NK-92 (cell line): ENCODE results near the gene PRSS22.

ENCODE experiments used
- DNase-seq: peaks from one replicate; lab custom pipeline; 2025; ENCODE audit not compliant: unreplicated experiment; lab: John Stamatoyannopoulos, UW

PRSS22 gene

DNA sequence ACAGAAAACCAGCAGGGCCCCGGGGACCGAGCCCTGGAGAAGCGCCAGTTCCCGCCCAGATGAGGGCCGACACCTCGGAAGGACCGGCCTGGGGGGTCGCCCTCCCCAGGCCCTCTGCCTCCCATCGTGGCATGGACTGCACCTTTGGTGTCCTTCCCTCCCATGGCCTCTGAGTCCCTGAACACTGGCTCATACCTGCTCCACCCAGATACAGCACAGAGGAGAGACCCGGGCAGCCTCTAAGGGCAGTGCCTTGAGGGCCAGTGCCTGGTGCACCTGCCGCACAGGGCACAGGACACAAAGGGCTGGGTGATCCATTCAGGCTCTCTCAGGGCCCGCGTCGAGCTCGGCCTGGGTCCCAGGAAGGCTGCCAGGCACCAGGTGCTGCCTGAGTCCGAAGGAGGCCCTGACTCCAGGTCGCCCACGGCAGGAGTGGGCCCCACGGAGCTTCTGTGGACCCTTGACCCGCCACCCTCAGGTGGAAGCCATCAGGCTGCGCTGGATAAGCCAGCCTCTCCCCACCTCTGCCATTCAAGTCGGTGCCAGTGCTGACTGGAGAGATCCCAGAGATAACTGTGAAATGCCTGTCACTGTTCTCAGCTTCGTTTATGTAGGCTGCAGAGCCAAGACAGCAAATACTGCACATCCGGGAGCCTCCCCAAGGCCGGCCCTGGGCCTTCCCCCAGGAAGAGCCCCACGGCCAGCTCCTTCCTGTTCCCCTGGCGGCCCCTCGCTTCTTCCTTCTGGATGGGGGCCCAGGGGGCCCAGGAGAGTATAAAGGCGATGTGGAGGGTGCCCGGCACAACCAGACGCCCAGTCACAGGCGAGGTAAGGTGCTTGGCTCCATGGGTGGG lies 28.2 kb downstream of the PRSS22 start, which contains the start of gene ZG16B:
Gene ZG16B (plus strand): TSS at position 803 of the 854 bp plus-strand sequence. CDS start 139 bp downstream, outside the sequence.
- no peak for DNase-seq

DNA sequence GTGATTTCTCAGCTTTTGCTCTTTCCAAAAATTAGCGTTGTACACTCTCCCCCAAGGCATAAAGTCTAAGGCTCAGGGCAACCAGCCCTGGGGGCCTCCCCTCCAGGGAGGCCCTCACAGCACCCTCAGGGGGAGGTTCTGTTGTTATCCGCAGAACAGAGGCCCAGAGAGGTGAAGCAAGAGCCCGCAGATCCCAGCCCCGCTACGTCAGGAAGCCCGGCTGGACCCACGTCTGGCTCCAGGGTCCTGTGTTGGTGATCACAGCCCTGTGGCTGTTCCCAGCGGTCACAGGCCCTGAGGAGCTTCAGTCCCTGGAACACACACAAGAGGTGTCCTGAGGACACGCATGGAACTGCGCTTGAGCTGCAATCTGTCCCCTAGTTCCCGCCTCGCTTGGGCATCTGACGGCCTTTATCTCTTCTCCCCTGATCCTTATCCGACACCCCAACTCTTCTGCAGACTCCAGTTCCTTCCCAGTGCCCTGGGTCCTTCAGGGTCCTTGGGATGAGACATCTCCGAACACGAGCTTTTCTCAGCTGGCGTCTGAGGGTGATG lies 29.0 kb downstream of the PRSS22 start:
- no peak for DNase-seq

DNA sequence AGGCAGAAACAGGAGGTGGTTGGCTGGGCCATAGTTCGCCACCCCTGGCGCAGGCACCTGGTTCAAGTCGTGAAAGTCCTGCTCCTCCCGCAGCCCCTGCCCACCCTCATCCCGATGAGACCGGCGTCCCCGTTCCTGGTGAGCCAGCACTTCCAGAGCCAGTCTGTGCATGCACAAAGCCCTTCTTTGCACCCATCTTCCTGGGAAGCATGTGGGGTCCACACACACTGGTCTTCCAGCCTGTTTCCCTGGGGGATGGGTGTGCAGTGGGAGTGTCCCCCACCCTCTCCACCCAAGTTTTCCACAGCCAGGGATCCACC lies 29.5 kb downstream of the PRSS22 start:
- no peak for DNase-seq

DNA sequence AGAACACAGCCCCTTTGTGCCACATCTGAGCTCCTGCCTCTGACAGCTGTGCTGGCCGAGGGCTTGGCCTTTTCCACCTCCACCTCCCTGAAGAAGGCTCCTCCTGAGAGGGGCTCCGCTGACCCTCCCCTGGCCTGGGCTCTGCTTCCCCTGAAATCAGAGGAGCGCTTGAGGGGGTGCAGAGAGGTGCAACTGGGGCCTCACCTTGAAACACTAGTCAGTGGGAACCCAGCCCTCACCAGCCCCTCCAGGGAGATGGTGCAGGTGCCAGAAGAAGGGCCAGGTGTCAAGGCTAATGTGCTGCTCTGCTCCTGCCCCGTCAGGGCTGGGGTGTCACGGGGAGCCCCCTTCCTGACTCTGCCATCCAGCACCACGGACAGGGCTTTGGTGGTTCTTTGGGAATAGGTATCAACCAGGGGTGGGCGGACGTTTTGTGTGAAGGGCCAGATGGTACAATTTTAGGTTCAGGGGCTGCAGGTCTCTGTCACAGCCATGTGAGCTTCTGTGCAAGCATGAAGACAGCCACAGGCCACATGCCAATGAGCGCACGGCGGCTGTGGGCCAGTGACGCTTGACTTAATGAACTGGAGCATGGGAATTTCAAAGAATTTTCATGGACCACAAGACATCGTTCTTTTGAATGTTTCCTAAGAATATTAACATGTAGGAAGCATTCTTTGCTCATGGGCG lies 30.0 kb downstream of the PRSS22 start:
- no peak for DNase-seq

DNA sequence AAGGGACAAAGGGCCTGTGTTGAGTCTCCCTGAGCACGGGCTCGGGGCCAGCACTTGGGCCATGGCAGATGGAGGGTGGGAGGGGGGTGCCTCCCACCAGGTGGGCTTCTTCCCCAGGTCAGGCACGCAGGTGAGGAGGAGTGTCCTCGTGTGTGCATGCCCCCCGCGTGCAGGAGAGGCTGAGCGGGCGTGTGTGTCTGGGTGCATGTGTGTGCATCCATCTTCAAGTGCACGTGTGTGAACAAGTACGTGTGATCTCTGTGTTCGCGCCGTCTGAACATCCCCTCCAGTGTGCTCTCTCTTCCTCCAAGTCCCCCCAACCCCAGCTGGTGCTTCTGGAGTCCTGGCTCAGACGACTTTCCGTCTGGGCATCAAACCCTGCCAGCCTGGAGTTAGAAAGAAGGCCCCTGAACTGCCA lies 30.6 kb downstream of the PRSS22 start:
- no peak for DNase-seq

DNA sequence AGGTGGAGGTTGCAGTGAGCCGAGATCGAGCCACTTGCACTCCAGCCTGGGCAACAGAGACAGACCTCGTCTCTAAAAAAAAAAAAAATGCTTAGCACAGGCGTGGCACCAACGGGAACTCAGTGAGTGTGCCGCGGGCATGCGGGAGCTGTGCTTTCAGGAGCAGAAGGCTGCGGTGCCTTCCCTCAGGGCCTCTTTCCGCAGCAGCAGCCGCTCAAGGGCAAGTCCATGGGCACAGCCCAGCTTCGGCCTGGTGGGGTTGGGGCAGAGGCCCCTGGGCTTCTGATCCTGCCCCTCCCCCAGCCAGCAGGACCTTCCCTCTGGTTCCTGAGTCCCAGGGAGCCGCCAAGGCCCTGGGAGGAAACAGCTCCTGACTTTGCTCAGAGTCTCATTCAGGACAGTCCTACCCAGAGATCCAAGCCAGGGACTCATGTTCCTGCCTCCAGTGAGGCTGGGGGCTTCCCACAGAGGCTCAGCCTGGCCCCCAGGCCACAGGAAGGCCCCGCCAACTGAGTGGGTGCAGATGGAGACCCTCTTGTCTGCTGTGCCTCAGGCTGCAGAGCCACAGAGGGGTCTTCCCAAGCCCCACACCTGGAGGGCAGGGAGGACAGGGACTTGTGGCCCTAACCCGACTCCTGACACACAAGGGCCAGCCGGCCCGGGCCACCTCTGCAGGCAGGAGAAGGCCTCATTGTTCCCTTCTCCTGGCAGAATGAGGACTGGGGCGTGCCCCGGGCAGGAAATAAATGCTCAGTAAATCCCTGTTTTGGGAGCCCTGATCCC lies 31.2 kb downstream of the PRSS22 start:
- DNase-seq, result no peak

DNA sequence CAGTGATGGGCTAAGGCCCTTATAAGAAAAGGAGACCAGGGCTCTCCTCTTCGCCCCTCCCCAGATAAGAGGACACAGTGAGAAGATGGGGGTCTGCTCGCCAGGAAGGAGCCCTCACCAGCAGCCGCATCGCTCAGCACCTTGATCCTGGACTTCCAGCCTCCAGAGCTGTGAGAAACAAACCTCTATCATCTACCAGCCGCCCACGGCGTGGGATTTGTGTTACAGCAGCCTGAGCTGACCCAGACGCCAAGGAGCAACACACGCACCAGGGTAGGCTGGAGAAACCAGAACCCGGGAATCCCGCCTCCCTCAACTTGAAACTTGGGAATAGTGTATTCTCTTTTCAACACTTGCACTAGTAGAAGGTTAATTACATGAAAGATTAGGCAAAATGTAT lies 32.1 kb downstream of the PRSS22 start:
- no peak for DNase-seq

DNA sequence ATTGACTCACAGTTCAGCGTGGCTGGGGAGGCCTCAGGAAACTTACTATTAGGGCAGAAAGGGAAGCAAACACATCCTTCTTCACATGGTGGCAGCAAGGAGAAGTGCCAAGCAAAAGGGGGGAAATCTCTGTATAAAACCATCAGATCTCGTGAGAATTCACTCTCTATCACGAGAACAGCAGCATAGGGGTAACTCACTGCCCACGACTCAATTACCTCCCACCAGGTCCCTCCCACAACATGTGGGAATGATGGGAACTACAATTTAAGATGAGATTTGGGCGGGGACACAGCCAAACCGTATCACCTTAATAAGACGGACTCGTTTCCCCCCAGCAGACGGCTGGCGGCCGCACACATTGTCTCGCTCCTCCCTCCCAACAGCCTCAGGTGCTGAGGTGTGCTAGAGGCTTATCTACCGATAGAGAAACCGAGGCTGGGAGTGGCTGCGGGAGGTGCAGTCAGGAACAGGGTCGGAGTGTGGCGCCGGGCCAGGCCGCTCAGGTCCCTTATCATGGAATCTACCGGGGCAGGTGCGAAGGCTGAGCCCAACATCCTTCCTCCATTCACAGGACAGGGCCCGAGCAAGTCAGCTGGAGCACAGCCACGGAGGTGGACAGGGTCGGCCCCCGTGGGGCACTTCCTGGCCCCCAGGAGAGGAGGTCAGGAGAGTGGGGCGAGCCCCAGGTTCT lies 32.8 kb downstream of the PRSS22 start:
- DNase-seq, result no peak

DNA sequence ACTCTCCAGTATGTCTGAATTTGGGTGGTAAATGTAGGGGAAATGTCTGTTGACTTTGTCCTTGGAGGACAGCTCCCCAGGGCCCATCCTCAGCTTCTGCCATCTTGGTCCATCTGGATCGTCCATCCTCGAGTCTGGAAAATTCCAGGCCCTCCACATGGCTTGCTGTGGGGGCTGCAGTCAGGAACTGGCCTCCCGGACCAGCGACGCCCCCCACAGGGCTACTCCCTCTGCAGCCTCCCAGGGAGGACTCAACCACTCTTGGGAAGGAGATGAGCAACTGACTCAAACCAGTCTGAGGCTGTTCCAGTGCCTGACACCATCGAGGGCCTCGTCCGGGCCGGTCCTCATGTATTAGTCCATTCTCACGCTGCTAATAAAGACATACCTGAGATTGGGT lies 33.3 kb downstream of the PRSS22 start:
- DNase-seq, result no peak

DNA sequence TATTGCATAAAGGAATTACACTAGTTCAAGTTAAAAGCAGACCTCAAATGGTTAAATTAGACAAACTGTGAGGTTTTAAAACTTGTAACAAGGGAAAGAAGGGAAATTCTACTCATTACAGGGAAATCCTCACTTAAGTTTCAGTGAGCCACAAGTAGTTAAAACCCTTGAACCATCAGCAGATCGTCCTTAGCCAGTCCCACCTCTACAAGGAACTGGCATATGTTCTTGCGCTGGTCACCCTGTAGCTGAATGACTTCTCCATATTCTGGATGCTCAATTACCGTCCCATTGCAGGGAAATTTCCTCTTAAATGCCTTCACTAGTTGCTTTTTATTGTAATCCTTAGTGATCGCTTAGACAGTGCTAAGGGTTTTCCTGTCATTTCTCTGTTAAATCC lies 35.5 kb downstream of the PRSS22 start:
- DNase-seq, result no peak

DNA sequence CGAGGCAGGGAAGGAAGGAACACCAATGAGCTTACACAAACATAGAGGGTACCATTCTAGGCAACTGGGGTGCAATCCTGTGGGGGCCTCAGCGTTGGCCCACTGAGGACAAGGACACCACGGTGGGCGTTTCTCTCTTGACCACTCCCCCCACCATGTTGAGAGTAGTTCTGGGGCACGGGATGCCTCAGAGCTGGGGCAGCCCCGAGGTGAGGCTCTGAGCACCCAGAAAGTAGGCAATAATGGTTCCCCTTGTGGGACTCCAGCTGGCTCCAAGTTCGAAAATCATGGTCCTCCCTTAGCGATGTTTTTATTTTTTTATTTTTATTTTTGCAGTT lies 35.8 kb downstream of the PRSS22 start:
- no peak for DNase-seq

DNA sequence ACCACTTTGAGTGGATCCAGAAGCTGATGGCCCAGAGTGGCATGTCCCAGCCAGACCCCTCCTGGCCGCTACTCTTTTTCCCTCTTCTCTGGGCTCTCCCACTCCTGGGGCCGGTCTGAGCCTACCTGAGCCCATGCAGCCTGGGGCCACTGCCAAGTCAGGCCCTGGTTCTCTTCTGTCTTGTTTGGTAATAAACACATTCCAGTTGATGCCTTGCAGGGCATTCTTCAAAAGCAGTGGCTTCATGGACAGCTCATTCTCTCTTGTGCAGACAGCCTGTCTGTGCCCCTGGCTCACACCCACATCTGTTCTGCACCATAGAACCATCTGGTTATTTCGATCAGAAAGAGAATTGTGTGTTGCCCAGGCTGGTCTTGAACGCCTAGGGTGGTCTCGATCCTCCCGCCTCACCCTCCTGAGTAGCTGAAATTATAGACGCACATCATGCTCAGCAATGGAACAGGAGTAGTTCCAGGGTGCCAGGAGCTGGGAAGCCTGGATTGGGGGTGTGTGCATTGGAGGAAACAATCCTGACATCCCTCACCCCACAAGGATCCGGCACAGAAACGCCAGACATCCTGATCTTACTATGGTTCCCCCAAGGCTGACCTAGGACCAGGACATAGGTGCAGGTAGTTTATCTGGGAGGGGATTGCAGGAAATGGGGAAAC lies 36.3 kb downstream of the PRSS22 start:
- DNase-seq, result no peak

DNA sequence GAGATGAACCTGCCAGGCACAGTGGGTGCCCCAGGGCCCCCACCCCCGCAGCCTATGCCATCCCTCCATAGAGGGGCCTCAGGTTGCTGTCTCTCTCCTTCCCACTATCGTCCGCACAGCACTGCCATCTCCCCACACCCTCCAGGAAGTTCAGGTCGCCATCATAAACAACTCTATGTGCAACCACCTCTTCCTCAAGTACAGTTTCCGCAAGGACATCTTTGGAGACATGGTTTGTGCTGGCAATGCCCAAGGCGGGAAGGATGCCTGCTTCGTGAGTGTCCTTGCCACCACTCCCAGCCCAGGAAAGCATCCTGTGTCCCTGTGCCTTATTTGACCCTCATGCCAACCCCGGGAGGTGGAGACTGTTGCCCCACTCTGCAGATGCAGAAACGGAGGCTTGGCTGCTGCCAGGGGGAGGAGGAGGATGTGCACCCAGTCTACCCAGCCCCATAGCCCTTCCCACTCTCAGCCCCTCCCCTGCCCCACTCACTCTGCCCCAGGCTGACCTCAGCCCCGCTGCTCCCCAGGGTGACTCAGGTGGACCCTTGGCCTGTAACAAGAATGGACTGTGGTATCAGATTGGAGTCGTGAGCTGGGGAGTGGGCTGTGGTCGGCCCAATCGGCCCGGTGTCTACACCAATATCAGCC lies 37.0 kb downstream of the PRSS22 start:
- DNase-seq, result no peak

DNA sequence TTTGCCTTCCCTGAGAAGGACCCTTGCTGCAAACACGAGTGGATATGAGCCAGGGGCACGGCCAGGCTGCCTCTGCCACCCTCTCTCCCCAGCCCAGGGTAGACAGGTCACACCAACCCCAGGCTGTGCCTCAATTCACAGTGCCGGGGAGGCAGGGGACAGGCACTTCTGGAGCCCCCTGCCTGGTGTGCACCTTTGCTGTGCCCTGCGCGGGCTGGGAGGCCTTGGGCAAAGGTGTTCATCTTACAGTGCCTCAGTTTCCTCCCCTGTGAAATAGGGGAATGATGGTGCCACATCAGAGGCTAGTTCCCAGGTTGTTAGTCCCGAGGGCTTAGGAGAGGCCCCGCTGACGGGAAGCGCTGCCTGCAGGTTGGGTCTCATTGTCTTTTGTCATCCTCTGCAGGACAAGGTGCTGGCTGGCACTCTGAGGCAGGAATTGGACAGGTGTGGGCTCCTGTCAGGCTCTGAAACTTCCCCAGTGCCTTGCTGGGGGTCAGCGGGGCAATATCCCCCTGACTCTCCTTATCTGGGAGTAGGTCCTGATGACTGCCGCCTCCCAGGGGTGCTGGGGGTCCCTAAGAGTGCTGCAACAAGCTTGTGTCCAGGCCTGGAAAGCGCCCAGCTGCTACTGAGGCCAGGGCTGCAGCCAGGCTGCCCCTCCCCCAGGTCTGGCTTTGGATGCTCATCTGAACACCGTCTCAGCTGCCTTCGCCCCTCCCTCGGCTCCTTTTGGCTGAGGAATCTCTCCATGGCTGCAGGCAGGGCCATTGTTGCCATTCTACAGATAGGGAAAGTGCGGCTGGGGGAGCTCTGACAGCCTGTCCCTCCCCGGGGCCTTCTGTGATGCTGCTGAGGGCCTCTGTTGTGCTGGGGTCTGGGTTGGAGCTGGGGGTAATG lies 37.8 kb downstream of the PRSS22 start:
- DNase-seq, result no peak

DNA sequence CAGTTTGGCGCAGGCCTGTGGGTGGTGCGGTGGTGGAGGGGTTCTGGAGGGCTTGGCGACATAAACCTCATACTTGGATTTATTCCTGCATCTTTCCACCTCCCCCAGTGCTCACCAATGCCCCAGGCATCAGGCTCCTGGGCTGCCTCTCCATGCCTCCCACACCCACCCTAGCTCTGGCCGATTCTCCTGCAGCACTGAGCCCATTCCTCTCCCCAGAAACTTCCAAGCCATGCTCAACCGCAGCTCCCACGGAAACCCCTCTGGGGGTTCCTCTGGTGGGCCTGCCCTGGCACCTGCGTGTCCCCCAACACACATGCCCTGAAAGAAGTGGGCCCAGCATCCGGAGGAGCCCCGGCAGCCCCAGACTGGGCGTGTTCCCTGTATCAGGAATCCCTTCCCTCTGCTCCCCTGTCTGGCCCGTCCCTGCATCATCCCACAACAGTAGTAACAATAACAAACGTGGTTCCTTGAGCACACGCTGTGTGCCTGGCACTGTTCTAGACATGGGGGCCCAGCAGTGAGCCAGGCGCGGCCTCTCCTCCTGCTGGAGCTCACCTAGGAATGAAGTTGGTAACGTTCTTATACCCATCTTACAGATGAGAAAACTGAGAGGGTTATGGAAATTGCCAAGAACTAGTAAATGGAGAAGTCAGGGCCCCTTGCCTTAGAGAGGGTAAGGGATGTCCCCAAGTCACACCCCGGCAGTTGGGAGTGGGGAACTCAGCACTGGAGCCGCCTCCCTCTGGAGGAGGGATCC lies 38.6 kb downstream of the PRSS22 start:
- DNase-seq, result no peak

DNA sequence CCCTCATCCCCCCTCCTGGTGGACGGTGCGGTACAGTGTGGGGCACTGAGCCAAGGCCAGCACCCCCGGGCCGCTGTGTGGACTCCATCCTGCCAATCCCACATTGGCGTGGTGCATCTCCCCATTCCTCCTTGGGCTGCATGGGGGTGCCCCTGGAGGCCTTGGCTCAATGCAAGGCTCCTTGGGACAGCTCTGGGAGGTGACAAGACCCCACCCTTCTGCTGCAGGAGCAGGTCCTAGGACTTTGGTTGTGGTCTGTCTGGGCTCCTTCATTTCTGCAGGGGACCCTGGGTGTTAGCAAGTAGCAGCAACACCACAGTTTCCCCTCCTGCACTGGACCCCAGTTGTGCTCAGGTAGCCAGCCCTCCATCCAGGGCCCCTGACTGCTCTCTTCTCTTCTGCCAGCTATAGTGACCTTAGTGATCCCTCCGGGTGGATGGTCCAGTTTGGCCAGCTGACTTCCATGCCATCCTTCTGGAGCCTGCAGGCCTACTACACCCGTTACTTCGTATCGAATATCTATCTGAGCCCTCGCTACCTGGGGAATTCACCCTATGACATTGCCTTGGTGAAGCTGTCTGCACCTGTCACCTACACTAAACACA lies 39.6 kb downstream of the PRSS22 start:
- DNase-seq, result no peak

DNA sequence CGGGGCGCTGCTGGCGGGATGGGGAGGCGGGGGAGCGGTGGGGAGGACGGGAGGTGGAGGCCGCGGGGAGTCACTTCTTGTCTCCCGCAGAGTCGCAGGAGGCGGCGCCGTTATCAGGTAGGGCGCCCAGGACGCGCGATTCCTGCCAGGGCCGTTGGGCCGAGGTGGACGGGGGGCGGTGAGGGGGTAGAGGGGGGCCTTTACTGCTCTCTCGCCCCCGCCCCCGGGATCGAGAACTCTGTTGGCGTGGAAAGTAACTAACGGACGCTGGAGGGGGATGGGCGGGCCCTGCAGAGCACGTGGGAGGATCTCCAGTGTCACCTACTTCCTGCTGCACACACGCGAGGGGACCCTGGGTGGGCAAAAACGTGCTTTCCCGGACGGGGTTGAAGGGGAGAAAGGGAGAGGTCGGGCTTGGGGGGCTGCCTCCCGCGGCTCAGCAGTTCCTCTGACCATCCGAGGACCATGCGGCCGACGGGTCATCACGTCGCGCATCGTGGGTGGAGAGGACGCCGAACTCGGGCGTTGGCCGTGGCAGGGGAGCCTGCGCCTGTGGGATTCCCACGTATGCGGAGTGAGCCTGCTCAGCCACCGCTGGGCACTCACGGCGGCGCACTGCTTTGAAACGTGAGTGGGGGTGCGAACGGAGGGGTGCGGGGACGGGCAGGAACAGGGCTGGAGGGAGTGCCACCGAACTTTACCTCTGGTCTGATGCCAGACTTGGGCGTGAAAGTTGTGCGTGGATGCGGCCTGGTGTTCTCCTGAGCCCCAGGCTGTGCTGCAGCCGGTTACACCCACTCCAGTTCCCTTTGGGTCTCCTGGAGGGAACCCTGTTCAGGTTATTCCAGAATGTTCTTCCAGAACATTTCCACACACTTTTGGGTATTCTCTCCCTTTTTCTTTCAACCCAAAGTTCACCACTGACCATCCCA lies 40.4 kb downstream of the PRSS22 start:
- DNase-seq, result no peak
